ENCODE measurements around the gene TTC27.

Gene TTC27

DNA sequence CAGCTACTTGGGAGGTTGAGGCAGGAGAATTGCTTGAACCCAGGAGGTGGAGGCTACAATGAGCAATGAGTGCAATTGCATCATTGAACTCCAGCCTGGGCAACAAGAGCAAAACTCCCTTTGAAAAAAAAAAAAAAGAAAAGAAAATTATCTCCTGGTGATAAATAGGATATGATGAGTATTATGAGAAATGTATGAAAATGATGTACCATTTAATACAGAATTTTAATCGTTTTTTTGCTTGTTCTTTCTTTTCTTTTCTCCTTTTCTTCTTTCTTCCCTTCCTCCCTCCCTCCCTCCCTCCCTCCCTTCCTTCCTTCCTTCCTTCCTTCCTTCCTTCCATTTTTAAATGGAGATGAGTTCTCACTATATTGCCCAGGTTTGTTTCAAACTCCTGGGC, 40.4 kb downstream of the TTC27 start:
- no peak for DNase-seq (ENCODE audit: low spot score)

DNA sequence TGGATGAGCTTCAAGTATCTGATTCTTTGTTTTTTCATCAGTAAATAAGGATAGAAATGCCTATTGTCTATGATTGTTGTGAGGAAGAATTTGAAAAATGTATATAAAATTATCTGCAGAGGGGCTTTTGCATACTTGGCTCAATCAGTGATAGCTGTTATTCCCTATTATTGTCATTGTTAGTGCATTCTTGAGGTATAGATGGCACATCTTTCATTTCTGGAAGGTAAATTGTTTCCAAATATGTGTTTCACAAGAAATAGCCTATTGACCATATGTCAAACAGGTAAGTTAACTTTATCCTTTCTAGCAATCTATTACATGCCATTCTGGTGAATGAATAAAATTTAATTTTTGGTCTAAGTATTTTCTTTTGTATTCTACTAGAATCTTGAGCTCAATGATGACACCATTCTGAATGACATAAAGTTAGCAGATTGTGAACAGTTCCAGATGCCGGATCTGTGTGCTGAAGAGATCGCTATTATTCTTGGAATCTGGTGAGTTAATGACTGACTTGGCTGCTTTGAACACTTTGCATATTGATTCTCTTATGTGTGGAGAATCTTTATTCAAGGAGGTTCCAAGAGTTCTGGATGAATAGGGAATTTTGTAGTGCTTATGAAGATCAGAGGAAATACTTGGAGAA, 44.2 kb downstream of the TTC27 start:
- DNase-seq (ENCODE audit: low spot score) = peak; percentile 41

DNA sequence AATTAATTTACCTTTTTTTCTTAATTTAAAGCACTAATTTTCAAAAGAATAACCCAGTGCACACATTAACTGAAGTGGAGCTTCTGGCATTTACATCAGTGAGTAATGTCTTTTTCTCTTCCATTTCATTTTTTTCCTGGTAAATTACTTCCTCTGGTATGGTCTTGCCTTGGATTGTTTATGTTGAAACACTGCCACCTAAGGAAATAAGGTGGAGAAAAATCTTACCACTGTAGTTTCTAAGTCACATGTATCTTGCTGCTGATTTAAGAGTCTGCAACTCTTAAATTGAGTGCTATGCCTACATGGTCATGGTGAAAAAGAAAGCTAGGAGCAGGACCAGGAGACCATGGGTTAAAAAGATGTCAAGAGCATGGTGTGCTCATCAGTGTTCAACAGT, 51.0 kb downstream of the TTC27 start:
- peak; percentile 30 for DNase-seq (ENCODE audit: low spot score)

DNA sequence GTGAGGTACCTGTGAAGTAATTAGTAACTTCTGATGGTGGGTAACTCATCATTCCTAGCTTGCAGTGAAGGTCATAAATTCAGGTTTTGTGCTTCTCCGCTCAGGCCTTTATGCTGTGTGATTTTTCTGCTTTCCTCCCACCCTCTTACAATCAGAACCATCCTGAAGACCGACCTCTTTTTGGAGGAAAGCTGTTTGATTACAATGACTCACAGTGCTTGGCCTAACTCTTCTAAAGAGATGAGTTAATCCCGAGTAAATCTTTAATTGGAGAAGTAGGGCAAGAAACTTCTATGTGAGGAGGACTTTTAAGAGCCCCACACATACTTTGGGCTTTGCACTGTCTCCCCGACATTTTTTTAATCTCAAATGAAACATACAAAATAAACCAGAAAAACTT, 53.1 kb downstream of the TTC27 start:
- DNase-seq (ENCODE audit: low spot score) = peak; percentile 13

DNA sequence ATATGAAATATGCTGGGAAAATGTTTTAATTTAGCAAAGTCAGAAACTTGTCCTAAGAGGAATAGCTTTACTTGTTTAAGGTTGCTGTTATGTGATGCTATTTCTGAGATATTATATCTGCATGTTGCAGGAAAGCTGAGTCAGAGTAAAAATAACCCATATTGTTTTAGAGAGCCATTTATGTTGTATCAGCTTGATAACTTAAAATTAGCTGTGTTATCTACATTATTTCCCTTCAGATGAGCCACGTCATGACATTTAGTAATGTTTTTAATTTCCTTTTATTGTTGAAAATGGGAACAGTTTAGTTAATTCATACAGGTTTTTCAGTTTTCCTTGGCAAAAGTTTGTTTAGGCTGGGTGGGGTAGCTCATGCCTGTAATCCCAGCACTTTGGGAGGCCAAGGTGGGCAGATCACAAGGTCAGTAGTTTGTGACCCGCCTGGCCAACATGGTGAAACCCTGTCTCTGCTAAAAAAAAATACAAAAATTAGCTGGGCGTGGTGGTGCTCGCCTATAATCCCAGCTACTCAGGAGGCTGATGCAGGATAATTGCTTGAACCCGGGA, 55.8 kb downstream of the TTC27 start:
- no peak for DNase-seq (ENCODE audit: low spot score)

DNA sequence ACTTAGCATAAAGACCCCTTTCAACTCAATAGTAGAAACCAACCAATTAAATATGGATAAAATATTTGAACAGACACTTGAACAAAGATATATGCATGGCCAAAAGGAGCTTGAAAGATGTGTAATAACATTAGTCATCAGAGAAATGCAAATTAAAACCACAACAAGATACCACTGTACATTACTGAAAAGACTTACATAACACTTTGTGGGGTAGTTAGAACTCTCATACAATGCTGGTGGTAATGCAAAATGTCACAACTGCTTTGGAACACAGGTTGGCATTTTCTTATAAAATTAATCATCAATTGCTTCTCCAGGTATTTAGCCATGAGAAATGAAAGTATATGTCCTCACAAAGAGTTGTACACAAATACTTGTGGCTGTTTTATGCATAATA, 60.7 kb downstream of the TTC27 start:
- peak; percentile 32 for DNase-seq (ENCODE audit: low spot score)

DNA sequence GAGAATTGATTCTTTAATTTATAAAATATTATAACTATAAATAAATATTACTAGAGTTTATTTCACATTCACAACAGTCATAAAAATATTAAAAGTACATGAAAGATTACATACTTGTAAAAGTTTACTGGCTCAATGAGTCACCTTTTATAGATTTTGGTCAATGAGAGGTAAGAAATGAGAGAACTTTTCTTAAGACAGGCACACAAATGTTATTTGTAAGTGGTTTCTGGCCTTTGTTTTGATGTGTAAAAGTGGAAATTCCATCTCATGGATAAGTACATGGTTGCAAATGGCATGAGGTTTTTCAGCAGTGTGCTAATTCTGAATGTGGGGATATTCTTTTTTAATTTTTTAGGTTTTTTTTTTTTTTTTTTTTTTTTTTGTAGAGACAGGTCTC, 63.8 kb downstream of the TTC27 start:
- no peak for DNase-seq (ENCODE audit: low spot score)

DNA sequence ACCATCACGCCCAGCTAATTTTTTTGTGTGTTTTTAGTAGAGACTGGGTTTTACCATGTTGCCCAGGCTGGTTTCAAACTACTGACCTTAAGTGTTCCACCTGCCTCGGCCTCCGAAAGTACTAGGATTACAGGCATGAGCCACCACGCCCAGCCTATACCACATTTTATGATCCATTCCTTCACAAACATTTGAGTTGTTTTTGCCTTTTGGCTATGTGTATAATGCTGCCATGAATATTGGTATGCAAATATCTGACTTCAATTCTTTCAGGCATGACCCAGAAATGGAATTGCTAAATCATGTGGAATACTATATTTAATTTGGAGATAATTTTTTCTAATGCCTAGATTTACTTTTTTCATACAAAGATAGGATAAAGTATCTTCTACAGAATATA, 68.6 kb downstream of the TTC27 start:
- DNase-seq (ENCODE audit: low spot score) = no peak

DNA sequence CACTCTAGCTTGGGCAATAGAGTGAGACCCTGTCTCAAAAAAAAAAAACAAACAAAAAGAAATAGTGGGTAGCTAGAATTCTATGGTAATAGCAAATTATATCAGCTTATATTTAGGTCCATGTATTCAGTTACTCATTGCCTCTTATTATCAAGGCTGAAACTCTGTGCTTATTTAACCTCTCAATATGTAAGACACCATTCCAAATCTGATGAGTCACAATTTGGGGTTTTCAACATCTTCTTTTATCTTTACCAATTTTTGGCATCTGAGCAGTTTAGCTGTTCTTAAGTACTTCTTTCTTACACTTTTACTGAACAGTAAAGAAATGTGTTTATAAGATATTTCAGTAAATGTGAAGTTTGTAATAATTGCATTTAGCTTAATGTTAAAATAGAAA, 69.3 kb downstream of the TTC27 start:
- peak; percentile 70 for DNase-seq (ENCODE audit: low spot score)

DNA sequence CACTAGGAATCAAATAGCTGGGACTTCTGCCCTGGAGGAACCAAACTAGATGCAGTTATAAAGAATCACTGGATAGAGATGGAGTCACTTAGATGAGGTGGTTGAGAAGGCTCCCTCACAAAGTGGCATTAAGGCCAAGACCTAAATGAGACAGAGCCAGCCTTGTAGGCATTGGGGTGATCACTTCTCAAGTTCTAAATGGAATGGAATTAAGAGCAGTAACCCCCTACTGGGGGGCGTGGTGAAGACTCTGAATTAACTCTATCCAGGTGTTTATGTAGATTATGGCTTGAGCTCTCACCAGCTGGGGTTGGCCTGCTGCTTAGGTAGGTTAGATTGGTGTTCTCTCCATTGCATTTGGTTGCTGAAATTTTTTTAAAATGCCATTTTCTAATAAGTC, 71.3 kb downstream of the TTC27 start:
- no peak for DNase-seq (ENCODE audit: low spot score)

DNA sequence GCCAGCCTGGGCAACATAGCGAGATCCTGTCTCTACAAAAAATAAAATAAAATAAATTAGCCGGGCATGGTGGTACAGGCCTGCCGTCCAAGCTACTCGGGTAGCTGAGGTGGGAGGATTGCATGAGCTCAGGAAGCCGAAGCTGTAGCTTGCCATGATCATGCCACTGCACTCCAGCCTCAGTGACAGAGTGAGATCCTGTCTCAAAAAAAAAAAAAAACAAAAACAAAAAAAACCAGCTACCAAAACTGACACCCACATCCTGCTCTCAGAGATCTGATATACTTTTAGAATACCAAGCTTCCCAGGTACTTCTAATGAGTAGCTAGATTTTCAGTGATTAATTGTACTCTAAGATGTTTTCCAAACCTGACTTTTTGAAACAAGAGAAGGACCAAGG, 74.0 kb downstream of the TTC27 start:
- DNase-seq (ENCODE audit: low spot score) = no peak

DNA sequence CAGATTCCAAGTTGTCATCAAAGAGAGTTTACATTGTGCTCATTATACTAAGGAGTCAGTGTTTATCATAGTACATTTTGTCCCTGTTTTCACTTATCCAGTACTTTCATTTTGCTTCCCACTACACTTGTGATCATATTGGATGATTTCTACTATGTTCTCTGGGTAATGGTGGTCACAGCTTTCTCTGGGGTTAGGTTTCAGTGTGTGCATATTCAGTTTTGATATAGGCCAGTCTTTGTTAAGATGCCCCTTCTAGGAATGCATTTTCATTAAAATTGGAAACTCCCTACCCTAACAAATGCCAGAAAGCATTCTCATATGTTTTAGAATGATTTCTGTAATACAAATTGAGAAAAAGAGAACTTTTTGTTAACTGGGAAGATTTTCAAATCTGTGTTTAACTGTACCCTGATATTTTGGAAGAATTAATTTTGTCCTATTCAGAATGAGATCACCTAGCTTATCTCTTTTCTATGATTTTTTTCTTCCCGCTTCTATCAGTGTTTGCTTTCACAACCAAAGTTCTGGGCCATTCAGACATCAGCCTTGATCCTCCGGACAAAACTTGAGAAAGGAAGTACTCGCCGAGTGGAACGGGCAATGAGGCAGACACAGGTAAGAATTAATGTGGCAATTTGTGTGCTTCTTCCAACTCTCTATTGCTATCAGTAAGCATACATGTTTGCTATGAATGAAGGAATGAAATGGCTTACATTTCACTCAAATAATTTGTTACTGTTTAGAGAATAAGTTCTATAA, 74.6 kb downstream of the TTC27 start:
- DNase-seq (ENCODE audit: low spot score) = no peak

DNA sequence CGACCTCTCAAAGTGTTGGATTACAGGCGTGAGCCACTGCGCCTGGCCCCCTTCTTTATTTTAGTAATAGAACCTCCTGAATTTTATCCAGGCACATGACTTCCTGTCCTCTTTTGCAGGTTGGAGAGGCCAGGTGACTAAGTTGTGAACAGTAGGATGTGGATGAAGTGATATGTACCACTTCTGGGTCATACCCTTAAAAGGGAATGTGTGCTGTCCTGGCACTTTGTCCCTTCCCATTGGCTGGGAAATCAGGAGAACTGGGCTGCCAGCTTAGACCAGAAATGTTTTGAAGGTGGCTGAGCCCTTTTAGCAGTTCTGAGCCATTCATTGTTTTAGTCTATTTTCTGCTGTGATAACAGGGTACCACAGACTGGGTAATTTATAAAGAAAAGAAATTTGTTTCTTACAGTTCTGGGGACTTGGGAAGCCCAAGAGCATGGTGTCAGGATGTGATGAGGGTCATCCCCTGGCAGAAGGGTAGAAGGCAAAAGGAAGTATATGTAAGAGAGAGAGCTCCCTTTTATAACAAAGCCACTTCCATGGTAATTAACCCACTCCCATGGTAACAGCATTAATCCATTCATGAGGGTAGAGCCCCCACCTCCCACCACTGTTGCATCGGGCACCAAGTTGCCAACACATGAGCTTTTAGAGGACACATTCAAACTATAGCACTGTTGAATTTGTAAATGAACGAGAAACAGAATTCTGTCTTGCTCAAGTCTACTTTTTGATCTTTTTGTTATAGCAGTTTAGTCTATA, 79.1 kb downstream of the TTC27 start:
- no peak for DNase-seq (ENCODE audit: low spot score)

DNA sequence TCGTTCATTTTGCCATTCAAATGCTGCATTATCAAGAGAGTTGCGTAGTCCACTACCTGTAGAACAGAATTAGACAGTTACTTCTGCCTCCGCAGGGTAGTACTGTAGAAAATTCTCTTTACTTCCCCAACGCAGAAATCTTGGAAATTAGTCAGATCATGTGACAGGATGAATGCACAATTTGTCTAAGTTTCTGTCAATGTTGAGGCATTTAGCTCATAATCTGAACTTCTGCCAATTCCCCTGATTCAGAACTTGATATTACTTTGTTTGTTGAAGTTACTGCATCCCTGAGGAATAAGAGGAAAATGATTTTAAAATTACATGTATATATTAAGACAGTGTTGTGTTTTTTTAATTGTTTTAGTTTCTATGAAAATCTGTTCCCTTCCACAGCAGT, 83.4 kb downstream of the TTC27 start:
- peak; percentile 45 for DNase-seq (ENCODE audit: low spot score)

DNA sequence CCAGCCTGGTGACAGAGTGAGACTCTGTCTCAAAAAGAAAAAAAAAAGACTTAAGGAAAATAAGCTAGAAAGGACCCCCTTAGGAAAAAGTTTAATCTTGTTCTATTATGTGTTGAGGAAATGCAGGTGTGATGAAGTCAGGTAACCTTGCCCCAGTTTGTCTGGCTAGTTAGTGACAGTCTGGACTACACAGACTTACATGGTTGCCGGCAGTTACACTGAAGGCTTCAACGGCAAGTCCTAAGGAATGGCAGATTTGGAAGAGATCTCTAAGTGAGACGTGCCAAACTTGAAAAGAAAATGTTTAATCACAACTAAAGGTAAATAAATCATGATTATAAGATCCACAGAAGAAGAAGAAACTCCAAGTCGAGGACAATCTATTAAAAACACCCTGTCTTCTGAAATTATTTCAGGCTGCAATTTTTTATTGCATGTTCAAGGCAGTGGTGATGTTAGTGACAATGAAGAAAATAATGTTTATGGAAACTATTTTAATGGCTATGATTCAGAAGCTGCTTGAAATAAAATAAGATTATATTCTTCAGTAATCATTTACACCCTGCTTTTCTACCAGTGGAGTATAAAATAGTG, 84.2 kb downstream of the TTC27 start:
- DNase-seq (ENCODE audit: low spot score) = no peak

DNA sequence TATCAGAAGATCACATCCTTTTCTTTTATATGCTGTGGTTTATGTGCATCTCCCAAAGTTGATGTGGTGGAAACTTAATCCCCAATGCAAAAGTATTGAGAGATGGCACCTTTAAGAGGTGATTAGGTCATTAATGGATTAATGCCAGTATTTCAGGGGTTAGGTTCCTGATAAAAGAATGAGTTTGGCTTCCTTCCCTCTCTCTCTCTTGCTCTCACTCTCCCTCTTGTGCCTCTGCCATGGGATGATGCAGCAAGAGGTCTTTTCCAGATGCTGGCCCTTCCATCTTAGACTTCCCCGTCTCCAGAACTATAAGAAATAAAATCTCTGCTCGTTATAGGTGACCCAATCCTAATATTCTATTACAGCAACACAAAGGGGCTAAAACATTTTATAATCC, 85.0 kb downstream of the TTC27 start:
- no peak for DNase-seq (ENCODE audit: low spot score)

DNA sequence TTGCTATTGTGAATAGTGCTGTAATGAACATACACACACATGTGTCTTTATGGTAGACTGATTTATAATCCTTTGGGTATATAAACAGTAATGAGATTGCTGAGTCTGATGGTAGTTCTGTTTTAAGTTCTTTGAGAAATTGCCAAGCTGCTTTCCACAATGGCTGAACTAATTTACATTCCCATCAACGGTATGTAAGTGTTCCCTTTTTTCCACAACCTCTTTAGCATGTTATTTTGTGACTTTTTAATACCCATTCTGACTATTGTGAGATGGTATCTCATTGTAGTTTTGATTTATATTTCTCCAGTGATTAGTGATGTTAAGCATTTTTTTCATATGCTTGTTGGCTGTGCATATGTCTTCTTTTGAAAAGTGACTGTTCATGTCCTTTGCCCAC, 86.7 kb downstream of the TTC27 start:
- no peak for DNase-seq (ENCODE audit: low spot score)

DNA sequence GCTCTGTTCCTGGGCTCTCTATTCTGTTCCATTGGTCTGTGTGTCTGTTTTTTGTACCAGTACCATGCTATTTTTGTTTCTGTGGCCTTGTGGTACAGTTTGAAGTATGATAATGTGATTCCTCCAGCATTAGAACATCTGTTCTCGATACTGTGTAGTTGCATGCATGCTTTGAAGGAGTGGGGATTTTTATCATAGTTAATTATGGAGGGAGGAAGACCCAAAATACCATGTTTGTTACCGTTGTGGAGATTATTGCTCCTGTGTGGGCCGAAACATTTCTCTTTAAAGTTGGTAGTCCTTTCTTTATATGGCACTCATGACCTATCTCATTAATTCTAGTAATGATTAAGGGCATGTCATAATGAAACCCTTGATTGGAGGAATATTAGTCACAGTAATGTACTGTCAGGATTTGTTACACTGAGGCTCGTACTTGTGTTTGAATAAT, 87.6 kb downstream of the TTC27 start:
- no peak for DNase-seq (ENCODE audit: low spot score)

DNA sequence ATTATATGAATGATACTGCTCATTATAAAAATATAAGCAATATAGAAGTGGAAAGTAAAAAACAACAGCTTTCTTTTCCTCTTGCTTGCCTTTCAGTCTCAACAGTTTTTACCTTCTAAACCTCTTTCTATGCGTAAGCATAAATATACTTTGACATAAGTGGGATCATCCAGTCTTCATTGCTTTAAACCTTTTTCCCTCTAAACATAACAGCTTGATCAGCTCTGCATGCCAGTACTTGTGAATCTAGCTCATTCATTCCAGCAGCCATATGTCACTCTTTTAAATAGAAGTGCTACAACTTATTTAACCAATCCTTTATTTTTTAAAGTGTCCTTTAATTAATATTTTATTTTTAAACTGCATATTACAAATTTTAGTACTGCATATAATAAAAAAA, 88.1 kb downstream of the TTC27 start:
- DNase-seq (ENCODE audit: low spot score) = no peak

DNA sequence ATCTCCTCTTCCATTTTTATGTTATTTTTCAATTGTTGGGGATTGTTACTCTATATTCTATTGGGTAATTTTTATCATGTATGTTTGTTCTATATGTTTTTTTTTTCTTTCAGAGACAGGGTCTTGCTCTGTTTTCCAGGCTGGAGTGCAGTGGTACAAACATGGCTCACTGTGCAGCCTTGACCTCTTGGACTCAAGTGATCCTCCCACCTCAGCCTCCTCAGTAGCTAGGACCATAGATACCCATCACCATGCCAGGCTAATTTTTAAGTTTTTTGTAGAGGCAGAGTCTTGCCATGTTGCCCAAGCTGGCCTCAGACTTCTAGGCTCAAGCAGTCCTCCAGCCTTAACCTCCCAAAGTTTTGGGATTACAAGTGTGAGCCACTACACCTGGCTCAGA, 88.7 kb downstream of the TTC27 start:
- DNase-seq (ENCODE audit: low spot score) = no peak

DNA sequence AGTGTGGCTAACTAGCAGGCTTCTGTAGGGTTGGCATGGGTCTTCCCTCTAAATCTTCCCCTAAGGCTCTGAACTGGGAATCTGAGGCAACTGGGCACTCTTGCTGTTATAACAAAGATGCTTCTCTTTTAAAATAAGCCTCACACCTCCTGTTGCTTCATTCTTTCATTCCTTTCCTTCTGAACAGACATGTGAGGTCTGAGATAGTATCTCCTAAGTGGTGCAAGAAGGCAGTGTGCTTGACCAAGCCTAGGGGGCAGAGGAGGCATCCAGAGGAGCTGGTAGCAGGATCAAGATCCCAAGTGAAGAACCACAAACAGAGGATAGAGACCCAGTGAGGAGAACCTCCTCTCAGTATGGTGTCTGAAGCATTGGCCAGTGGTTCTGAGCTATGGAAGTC, 90.9 kb downstream of the TTC27 start:
- DNase-seq (ENCODE audit: low spot score) = no peak

DNA sequence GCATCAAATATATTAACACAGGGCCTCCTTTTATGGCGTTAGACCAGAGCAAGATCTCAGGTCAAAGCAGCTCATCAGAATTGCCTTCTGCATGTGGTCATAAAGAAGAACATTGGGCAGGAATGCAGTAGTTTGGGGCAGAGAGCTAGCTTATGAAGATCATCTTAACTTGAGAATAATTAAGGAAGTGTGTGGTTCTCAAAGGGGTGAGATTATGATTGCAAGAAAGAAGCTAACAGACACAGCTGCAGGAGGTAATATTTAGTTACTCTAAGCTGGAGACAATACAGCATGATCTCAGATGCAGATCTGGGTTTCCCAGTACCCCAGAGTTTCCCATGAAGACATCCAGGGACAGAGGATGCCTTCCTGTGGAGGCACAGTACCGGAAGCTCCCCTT, 91.6 kb downstream of the TTC27 start:
- DNase-seq (ENCODE audit: low spot score) = no peak

Measured in GM03348 (cell line).